HG03175 (cell line): ENCODE results near the gene CACNA1F.

Source experiments
- ATAC-seq: cut with Tn5 transposase; IDR thresholded peaks from one replicate; pipeline ENCODE4 v1.9.1; 2021; ENCODE audit warnings: mild to moderate bottlenecking, moderate library complexity; ENCODE audit not compliant: unreplicated experiment

CACNA1F gene

GRCh38 chrX:49202022-49202421 is 31.1 kb downstream of the CACNA1F start:
- ATAC-seq, result no peak

GRCh38 chrX:49199906-49200771 is 33.0 kb downstream of the CACNA1F start, which contains the start of gene SYP:
Gene SYP, minus strand, starts transcription at chrX:49200193. Its CDS starts 7 bp downstream, at chrX:49200186.
- peak; percentile 96 for ATAC-seq

GRCh38 chrX:49199315-49199595 is 33.9 kb downstream of the CACNA1F start:
- ATAC-seq, result no peak

GRCh38 chrX:49198540-49199314 is 34.4 kb downstream of the CACNA1F start:
- no peak for ATAC-seq

GRCh38 chrX:49197543-49198087 is 35.5 kb downstream of the CACNA1F start:
- ATAC-seq, result no peak

GRCh38 chrX:49193542-49193964 is 39.6 kb downstream of the CACNA1F start:
- no peak for ATAC-seq

GRCh38 chrX:49192722-49193328 is 40.3 kb downstream of the CACNA1F start:
- ATAC-seq, result no peak

GRCh38 chrX:49191574-49192011 is 41.5 kb downstream of the CACNA1F start:
- peak; percentile 9 for ATAC-seq

GRCh38 chrX:49190821-49191573 is 42.1 kb downstream of the CACNA1F start:
- ATAC-seq, result peak; percentile 93

- ATAC-seq, result no peak
These were observed 43.5 kb downstream of the CACNA1F start for GRCh38 chrX:49189606-49190005.

- ATAC-seq, result no peak
These were observed 44.6 kb downstream of the CACNA1F start for GRCh38 chrX:49188468-49189076.

GRCh38 chrX:49187526-49187925 is 45.6 kb downstream of the CACNA1F start:
- ATAC-seq, result no peak

- no peak for ATAC-seq
These were observed 46.1 kb downstream of the CACNA1F start for GRCh38 chrX:49187028-49187394.

- ATAC-seq, result peak; percentile 34
These were observed 46.8 kb downstream of the CACNA1F start, which contains the start of gene PRICKLE3 for GRCh38 chrX:49186125-49187027. Gene PRICKLE3, minus strand, starts transcription at chrX:49186373. Its CDS starts 76 bp downstream, at chrX:49186297.

- ATAC-seq, result no peak
These were observed 48.6 kb downstream of the CACNA1F start for GRCh38 chrX:49184294-49185281.

- ATAC-seq, result no peak
These were observed 49.3 kb downstream of the CACNA1F start for GRCh38 chrX:49183701-49184281.

GRCh38 chrX:49179358-49179757 is 53.8 kb downstream of the CACNA1F start:
- no peak for ATAC-seq
